A549 treated with Mapracorat at 1 μM for 4 hours (cell line): ENCODE results near the gene TAF1A. TPM values are rescaled to one million over a fixed set of nuclear protein-coding genes. Genes with fewer than 3 reads are reported as not detected.

Experiments used
- total RNA-seq: library from RNA; stranded (reverse); fragments of 200-300 nt; extraction: Qiagen RNA extraction; gene quantifications from 5 replicates; pipeline ENCODE4 v1.2.3, GENCODE V29; 2022

The TAF1A gene
- 7.6 to 10.0 TPM (median 8.7 TPM) in 5 replicates for total RNA-seq

DNA sequence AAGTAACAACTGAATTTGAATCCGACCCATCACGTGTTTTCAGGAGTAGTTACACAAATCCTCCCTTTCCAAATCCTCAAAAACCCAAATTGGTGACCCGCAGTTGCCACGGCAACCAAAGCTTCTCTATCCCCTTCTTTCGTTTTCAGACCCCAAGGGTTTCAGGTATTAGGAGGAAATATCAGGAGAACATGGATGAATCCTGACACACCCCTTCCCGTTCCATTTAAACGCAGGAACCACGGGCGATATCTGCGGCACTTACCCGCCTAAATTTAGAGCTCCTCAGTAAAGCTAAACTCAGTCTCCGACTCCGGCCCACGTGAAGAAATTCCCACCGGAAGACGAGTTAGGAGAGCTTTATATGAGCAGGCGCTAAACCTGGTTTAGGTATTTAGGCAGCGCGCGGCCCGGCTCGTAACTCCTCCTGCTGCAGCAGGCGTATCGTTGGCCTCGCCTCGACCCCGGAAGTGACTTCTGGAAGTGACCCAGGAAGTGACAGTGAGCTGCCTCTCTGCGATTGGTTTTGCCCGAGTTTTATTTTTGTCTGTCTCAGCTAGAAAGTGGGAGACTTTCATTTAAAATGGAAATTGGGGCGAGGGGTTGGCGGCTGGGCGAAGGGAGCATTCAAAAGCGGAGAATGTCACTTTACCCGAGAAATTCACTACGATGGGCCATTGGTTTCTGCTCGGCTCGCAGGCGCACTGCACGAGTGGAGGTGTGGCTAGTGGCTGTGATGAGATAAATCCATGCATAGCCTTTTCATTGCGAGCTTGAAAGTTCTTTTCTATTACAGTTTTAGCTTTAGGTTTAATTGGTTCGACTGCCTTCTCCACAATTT, at the start of gene TAF1A:
Gene TAF1A, minus strand, starts transcription at position 472 of the 841 bp plus-strand sequence.

DNA sequence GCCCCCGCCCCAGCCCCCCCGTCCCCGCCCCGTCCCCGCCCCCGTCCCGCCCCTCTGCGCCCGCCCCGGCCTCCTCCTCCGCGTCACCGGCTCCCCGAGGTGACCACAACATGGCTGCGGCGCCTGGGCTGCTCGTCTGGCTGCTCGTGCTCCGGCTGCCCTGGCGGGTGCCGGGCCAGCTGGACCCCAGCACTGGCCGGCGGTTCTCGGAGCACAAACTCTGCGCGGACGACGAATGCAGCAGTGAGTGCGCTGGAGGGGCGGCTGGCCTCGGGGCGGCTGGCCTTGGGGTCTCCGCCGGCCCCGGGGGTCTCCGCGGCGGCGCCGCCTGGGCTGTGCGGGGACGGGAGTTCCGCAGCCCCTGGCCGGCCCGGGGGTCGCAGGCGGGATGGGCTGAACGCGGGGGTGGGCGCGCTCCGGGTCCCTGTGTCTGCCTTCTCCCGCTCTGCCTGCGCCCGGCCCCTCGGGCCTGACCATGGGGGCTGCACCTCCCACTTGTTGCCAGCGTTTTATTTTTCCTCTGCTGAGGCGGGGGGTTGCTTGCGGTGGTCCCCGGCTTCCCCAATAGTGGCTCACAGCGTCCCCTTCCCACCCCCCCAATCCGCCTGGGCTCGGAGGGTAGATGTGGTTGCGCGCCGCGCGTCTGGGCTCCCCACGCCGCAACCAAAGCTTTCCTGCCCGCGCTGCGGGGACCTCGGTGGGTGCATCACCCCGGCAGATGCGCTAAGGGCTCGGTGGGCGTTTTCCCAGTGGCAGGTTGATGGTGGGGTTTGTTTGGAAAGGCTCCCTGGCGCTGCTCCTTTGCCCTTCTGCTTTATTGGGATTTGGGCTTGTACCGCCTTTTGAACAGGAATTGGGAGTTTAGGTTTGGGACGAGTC, 28.5 kb upstream of the TAF1A start, which contains the start of gene MIA3:
Gene MIA3, plus strand, starts transcription at position 97 of the 879 bp plus-strand sequence. Its CDS starts 14 bp downstream, at position 111.

DNA sequence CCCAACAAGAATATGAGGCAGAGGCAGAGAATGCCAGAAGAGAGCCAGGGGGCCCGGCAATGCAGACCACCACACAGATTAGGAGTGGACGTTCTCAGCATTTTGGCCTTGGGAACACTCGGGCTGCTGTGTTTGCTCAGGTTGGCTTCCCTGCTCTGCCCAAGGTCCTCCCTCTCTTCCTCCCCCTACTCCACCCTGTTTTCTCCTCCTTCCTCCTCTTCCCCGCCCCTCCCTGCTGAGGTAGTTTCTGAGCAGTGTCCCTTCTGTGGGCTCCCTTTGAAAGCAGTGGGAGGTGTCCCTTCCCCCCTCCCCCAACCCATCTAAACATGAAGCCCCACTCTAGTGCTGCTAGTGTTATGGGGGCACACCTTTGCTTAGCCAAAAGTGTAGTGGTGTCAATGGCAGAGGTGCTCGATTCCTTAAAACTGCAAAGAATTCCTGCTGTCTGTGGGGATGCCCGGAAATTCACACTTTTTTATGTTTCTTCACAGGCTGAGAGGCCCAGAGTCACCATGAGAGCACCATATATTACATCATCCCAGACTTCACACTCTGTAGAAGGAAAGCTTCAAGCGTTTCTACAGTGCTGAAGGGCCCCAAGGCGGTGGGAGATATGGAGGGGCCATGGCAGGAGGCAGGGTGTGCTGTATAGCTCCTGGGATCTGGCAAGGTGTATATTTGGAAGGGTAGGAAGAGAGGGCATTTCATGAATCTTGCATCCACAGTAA, 41.6 kb downstream of the TAF1A start, which contains the start of gene HHIPL2:
Gene HHIPL2, minus strand, starts transcription at position 161 of the 728 bp plus-strand sequence. Its CDS starts 60 bp downstream, at position 101.

Other genes starting within 250 kb of the TAF1A start
- 8.6 to 12.2 TPM (median 9.7 TPM) in 5 replicates for gene HHIPL2, start 41.8 kb downstream of the TAF1A start, total RNA-seq
- 19.3 to 23.0 TPM (median 19.9 TPM) in 5 replicates for gene MIA3, start 28.2 kb upstream of the TAF1A start, total RNA-seq
- gene AIDA, start 122.6 kb upstream of the TAF1A start, total RNA-seq = 60.4 to 72.1 TPM (median 69.3 TPM) in 5 replicates
- 16.9 to 21.2 TPM (median 19.3 TPM) in 5 replicates for gene BROX, start 122.6 kb upstream of the TAF1A start, total RNA-seq
- gene FAM177B, start 147.3 kb upstream of the TAF1A start, total RNA-seq = not detected in 5 replicates
- 1.5 to 2.1 TPM (median 1.8 TPM) in 5 replicates for gene DISP1, start 225.1 kb upstream of the TAF1A start, total RNA-seq